RWPE1 (cell line): ENCODE measurements around the gene RFC2.
A peak's percentile ranks its signal among the peaks of the same experiment; 100 is the strongest.

Experiments used
- CTCF ChIA-PET: fragments of 350-600 bp; sonication (Branson Sonifier 250); formaldehyde crosslinking; extraction: SDS; loops from one replicate; lab custom pipeline; 2021; lab: Yijun Ruan, JAX
- POLR2A ChIA-PET: fragments of 400-600 bp; formaldehyde crosslinking; extraction: SDS; loops from one replicate; lab custom pipeline; 2020; ENCODE audit warnings: antibody characterized with exemption; ENCODE audit not compliant: low non-redundant PET; lab: Yijun Ruan, JAX
- DNase-seq: peaks from one replicate; pipeline ENCODE4 v3.0.0; 2012; ENCODE audit warnings: low spot score
- H3K27ac ChIP-seq: fragments of 450-650 bp; 2 replicates; pipeline ENCODE4 v1.5.1; 2017
- TF ChIP-seq, protein P1 (sequence below): fragments of 450-650 bp; conservative IDR thresholded peaks from 2 replicates; pipeline ENCODE4 v1.5.1; 2017; ENCODE audit warnings: low read depth, mild to moderate bottlenecking

Gene RFC2

DNA sequence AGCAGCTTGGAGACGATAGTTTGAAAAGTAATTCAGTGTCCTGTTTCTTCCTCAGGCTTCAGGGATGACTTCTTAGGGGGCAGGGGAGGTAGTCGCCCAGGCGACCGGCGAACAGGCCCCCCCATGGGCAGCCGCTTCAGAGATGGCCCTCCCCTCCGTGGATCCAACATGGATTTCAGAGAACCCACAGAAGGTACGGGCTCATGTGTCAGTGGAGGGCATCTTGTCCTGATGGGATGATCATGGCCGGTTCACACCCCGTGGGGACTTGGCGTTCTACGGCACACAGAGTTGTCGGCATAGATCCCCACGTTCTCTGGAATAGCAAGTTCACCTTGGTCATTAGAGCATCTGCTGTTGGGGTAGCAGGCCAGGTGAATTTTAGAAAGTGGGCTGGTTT is 59.5 kb downstream of the RFC2 start:
- ChIA-PET POLR2A (no interaction called here), CTCF (interaction anchor here (1.1 kb wide), 1 partner anchor 126 kb away, joined by 3 read pairs; no protein-coding TSS in a partner anchor)
- DNase-seq: no peak
- peak overlapping the region; percentile 2; the same call in 1 of the 2 replicates for H3K27ac ChIP-seq
- TF ChIP-seq, protein P1, sequence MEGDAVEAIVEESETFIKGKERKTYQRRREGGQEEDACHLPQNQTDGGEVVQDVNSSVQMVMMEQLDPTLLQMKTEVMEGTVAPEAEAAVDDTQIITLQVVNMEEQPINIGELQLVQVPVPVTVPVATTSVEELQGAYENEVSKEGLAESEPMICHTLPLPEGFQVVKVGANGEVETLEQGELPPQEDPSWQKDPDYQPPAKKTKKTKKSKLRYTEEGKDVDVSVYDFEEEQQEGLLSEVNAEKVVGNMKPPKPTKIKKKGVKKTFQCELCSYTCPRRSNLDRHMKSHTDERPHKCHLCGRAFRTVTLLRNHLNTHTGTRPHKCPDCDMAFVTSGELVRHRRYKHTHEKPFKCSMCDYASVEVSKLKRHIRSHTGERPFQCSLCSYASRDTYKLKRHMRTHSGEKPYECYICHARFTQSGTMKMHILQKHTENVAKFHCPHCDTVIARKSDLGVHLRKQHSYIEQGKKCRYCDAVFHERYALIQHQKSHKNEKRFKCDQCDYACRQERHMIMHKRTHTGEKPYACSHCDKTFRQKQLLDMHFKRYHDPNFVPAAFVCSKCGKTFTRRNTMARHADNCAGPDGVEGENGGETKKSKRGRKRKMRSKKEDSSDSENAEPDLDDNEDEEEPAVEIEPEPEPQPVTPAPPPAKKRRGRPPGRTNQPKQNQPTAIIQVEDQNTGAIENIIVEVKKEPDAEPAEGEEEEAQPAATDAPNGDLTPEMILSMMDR: no peak

DNA sequence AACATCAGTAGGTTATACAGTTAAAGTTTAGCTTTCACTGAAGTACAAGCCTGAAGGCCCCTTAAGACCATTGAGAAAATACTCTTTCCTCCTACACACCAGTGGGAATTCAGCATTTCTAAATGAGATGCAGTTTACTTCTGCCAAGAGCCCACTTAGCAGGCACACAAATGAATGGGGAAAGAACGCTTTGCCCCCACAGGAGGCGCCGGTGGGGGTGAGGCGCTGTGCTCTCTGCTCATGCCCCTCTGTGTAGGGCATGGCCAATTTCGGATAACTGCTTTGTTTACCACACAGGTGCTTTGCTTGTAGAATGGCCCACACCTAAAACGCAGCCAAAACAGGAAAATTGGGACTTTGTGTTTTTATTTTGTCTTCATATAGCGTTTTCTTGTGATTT is 60.3 kb downstream of the RFC2 start:
- DNase-seq: no peak
- H3K27ac ChIP-seq: no peak overlapping the region
- POLR2A ChIA-PET: no interaction called here
- TF ChIP-seq, protein P1: no peak
- CTCF ChIA-PET: interaction anchor here (1.1 to 1.8 kb wide), 2 partner anchors 13 to 125 kb away, joined by 3 to 8 read pairs; no protein-coding TSS in a partner anchor

DNA sequence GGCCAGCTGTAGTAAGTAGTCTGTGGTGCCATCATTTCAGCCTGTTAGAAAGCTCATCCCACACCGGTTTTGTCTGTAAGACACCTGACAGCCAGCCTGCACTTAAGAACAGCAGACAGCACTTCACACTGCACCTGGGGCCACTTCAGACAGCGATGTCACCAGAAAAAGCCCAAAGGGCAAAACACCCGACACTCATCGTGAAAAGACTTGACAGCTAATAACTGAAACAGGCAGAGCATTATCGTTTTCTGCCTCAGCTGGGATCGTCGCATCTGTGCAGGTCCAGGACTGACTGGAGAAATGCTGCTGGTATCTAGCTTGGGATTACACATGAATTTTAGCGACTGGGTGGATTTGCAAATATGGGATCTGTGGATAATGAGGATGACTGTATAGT is 61.1 kb downstream of the RFC2 start:
- POLR2A ChIA-PET: no interaction called here

DNA sequence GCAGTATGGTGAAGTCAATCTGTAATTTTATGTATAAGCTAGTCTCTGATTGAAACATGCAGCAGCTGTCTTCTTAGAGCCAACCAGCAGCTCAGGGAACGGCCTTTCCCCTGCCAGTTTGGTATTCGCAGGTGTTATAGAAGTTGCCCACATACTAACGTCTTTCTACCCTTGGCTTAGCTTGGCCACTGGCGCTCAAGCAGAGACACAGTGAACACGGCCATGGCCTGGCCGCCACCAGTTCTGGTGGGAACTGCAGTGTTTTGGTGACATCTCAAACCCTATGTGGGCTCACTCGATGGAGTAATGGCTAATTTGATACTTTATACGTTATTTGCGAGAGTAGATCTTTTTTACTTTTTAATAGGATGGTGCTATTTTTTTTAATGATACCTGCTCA is 63.0 kb downstream of the RFC2 start:
- no peak overlapping the region for H3K27ac ChIP-seq
- ChIA-PET POLR2A (no interaction called here), CTCF (interaction anchor here (1.3 kb wide), 1 partner anchor 123 kb away, joined by 3 read pairs; no protein-coding TSS in a partner anchor)
- DNase-seq: no peak
- TF ChIP-seq, protein P1: no peak

More for the DNA sequence above, 61.1 kb downstream of the RFC2 start:
- TF ChIP-seq, protein P1: no peak
- peak overlapping the region; percentile 13 for H3K27ac ChIP-seq
- CTCF ChIA-PET: interaction anchor here (0.6 to 1.8 kb wide), 3 partner anchors 14 to 336 kb away, joined by 3 to 8 read pairs (median 3); no protein-coding TSS in a partner anchor
- no peak for DNase-seq

DNA sequence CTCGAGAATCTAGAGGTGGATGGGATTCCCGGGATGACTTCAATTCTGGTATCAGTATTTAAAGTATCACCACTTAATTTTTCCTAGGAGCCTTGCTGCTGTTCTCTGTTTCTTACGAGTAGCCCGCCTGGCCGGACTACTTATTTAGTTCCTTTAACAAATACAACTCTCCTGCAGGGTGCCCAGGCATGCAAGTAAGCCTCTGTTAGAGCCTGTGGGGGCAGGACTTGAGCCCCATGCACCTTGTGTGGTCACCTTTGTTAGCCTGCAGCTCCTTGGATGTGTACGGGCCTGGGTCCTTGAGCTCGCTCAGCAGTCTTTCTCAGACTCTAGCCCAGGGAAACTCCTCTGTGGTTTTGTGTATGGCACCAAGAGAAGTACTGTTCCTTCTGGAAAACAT is 63.9 kb downstream of the RFC2 start:
- TF ChIP-seq, protein P1: no peak
- H3K27ac ChIP-seq: no peak overlapping the region
- ChIA-PET CTCF (interaction anchor here (0.6 to 1.3 kb wide), 3 partner anchors 122 to 340 kb away, joined by 3 to 5 read pairs (median 3); no protein-coding TSS in a partner anchor), POLR2A (interaction anchor here (0.5 kb wide), 1 partner anchor 17 kb away, joined by 3 read pairs; no protein-coding TSS in a partner anchor)
- DNase-seq: no peak

DNA sequence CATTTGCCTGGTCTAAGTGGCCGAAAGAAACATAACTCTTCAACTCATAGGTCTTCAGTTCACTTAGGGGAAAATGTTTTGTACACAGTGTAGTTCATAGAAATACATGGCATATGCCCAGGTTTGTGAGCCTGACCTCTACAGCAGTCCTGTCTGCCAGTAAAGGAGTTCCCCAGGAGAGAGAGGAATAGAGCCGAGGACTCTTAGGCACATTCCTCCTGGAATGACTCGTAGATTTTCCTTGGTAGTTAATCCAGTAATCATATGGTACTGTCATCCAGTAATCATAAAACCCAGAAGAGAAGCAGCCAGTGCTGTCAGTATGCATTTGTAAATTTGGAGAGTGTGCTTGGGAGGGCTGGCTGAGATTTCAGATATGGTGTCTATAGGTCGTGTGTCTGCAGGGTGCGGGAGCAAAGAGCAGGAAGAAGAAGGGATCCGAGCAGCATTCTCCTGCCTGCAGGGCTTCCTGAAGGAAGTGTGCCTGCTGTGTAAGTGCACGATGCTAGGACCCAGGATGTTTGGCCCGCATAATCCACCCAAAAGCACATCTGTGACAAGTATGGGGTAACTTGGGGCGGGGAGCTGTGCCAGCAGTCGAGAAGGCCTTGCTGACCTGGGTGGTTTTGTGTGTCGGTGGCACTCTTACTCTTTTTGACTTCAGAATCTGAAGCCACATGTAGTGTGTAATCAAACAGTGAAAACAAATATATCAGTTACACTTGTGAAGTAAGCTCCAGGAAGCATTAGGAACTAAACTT is 66.1 kb downstream of the RFC2 start:
- peak overlapping the region; percentile 37 for H3K27ac ChIP-seq
- peak; percentile 39 for DNase-seq
- TF ChIP-seq, protein P1: no peak
- CTCF ChIA-PET: interaction anchor here (0.6 kb wide), 1 partner anchor 120 kb away, joined by 3 read pairs; no protein-coding TSS in a partner anchor
- POLR2A ChIA-PET: no interaction called here
